ENCODE measurements around the gene NECAP2.

The NECAP2 gene, protein sequence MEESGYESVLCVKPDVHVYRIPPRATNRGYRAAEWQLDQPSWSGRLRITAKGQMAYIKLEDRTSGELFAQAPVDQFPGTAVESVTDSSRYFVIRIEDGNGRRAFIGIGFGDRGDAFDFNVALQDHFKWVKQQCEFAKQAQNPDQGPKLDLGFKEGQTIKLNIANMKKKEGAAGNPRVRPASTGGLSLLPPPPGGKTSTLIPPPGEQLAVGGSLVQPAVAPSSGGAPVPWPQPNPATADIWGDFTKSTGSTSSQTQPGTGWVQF

GRCh38 chr1:16440470-16441281 lies at the start of gene NECAP2:
Gene NECAP2 (plus strand): TSS chr1:16440724. CDS start chr1:16440762, 38 bp downstream.
- FAIRE-seq = peak; percentile 60
- peak; percentile 91 for DNase-seq (ENCODE audit: insufficient read length, low spot score)

- FAIRE-seq = no peak
- DNase-seq (ENCODE audit: insufficient read length, low spot score) = no peak
These were observed 49.1 kb upstream of the NECAP2 start for GRCh38 chr1:16391411-16391810.

- DNase-seq (ENCODE audit: insufficient read length, low spot score) (no peak), FAIRE-seq (no peak)
These were observed 47.6 kb upstream of the NECAP2 start for GRCh38 chr1:16392740-16393569.

GRCh38 chr1:16393570-16394521 lies 46.7 kb upstream of the NECAP2 start:
- DNase-seq (ENCODE audit: insufficient read length, low spot score) (no peak), FAIRE-seq (no peak)

DNA sequence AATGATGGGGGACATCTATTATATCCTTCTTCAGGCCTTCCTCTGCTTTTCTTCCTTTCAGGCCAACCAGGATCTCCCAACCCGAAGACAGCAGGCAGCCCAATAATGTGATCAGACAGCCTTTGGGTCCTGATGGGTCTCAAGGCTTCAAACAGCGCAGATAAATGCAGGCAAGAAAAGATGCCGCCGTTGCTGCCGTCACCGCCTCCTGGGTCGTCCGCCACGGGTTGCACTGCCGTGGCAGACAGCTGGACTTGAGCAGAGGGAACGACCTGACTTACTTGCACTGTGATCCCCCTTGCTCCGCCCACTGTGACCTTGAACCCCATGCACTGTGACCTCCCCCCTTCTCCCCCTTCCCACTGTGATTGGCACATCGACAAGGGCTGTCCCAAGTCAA lies 45.5 kb upstream of the NECAP2 start:
- no peak for FAIRE-seq

GRCh38 chr1:16396591-16396990 lies 43.9 kb upstream of the NECAP2 start:
- peak; percentile 76 for DNase-seq (ENCODE audit: insufficient read length, low spot score)
- peak; percentile 26 for FAIRE-seq

More for the DNA sequence above, 45.5 kb upstream of the NECAP2 start:
- no peak for DNase-seq (ENCODE audit: insufficient read length, low spot score)

- no peak for DNase-seq (ENCODE audit: insufficient read length, low spot score)
- no peak for FAIRE-seq
These were observed 43.4 kb upstream of the NECAP2 start for GRCh38 chr1:16397120-16397519.

GRCh38 chr1:16398371-16398953 lies 42.1 kb upstream of the NECAP2 start:
- DNase-seq (ENCODE audit: insufficient read length, low spot score) = no peak

GRCh38 chr1:16402742-16403141 lies 37.8 kb upstream of the NECAP2 start:
- DNase-seq (ENCODE audit: insufficient read length, low spot score) = no peak
- FAIRE-seq = no peak

More at GRCh38 chr1:16398371-16398953, 42.1 kb upstream of the NECAP2 start:
- no peak for FAIRE-seq

DNA sequence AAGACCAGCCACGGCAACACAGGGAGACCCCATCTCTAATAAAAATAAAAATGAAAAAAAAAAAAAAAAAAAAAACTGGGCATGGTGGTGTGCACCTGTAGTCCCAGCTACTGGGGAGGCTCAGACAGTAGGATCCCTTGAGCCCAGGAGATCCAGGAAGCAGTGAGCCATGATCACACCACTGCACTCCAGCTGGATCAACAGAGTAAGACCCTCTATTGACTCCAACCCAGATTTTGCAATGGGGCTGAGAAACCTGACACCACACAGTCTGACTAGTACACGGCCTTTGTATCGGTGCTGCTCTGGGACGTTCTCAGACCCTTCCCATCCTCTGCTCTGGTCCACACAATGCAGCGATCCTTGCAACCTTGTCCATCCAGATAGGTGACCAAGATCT lies 35.1 kb upstream of the NECAP2 start:
- DNase-seq (ENCODE audit: insufficient read length, low spot score) (no peak), FAIRE-seq (no peak)

DNA sequence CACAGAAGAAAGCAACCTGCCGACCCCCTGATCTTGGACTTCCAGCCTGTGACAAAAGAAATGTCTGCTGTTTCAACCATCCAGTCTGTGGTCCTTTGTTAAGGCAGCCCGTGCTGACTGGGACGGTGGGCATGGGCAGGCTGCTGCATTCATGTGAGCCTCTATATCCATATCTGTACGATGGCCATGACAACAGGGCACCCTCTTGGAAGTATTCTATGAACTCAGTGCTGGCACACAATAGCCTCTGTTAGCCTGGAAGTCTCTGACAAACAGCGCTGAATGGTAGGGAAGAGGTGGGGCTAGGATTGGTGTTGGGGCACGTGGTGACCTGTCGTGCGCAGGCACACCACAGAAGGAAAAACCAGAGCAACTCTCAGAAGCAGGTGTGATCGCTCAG lies 33.7 kb upstream of the NECAP2 start:
- FAIRE-seq = no peak
- DNase-seq (ENCODE audit: insufficient read length, low spot score) = no peak

GRCh38 chr1:16409536-16410152 lies 30.9 kb upstream of the NECAP2 start:
- DNase-seq (ENCODE audit: insufficient read length, low spot score) (no peak), FAIRE-seq (no peak)

DNA sequence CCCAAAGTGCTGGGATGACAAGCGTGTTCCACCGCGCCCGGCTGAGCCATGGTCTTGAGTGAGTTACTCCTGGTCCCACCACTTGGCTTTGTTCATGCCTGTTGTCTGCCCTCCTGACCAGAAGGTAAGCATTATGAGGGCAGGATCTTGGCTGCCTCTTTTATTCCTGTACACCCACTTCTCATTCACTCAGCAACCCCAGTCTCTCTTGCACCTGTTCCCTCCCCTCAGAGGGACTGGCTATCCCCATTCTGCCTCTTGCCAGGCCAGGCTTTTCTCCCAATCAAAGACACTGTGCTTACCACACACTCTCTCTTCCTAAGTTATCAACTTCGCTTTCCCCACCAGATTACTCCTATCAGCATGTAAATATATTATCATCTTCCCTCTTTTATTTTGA lies 29.7 kb upstream of the NECAP2 start:
- FAIRE-seq (no peak), DNase-seq (ENCODE audit: insufficient read length, low spot score) (no peak)

GRCh38 chr1:16413191-16413590 lies 27.3 kb upstream of the NECAP2 start:
- DNase-seq (ENCODE audit: insufficient read length, low spot score) (no peak), FAIRE-seq (no peak)

DNA sequence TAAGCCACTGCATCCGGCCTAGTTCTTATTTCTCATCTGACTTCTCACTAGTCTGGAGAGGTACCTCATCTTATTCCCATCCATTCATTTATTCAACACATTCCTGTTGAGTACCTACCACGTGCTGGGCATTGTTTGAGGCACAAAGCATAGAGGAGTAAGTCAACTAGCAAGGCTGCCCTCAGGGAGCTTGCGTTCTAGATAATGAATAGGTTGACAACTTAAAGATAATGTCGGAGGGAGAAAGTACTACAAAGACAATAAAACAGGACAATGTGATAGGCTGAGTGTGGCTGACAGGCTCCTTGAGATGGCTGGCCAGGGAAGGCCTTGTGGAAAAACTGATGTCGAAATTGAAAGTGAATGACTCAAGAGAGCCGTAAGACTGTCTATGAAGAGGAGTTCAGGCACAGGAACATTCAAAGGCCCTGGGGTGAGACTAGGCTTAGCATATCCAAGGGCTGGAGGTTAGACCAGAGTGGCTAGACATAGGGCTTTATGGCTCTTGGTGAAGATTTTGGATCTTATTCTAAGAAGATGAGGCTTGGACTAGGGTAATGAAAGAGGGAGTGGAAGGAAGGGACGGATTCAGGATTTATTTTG lies 21.6 kb upstream of the NECAP2 start:
- FAIRE-seq = no peak
- DNase-seq (ENCODE audit: insufficient read length, low spot score) = no peak

DNA sequence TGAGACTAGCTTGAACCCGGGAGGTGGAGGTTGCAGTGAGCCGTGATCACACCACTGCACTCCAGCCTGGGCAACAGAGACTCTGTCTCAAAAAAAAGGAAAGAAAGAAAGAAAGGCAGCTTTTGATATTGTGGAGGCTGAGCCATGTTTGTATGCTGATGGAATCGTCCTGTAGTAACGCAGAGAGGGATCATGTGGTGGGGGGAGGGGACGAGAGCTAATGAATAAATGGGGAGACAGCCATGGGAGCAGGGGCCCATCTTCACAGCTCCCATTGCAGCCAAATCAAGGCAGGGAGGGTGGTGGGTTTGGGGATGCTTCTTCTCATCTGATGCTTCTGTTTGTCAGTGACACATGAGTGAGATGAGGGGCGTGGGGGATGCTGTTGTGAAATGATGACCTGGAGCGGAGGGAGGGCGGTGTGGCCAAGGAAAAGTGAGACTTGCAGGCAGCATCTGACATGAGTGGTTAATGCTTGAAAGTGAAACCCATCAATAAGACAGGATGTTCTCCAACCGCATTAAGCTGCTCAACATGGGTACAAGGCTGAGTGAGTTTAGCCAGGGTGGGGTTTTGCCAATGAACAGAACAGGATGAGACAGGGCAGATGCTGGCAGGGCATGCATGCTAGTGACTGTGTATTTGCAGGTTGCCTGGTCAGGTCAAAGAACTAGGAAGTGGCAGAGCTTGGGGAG lies 20.0 kb upstream of the NECAP2 start:
- DNase-seq (ENCODE audit: insufficient read length, low spot score) = no peak
- no peak for FAIRE-seq

GRCh38 chr1:16421201-16421600 lies 19.3 kb upstream of the NECAP2 start:
- no peak for FAIRE-seq
- DNase-seq (ENCODE audit: insufficient read length, low spot score) = no peak

GRCh38 chr1:16422041-16422440 lies 18.5 kb upstream of the NECAP2 start:
- FAIRE-seq (no peak), DNase-seq (ENCODE audit: insufficient read length, low spot score) (no peak)

All from HTR-8/SVneo (cell line).